ENCODE results near the gene SELENOI.
"Not testable (repeated sequence)": the region's sequence is repeated elsewhere in the genome, so short reads cannot be mapped to it uniquely, and the experiment has no call there.

SELENOI gene

DNA sequence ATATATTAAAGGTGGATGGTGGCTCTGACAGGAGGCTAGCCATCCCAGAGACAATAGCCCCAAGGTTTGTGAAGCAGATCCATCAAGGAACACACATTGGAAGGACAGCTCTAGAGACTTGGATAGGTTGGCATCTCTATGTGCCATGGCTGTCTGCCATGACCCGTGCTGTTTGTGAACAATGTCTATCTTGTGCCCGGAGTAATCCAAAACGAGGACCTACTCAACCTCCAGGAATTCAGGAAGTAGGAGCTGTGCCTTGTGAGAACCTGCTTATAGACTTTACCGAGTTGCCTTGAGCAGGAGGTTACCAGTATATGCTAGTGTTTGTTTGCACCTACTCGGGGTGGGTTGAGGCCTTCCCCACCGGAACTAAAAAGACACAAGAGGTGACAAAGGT lies 43.1 kb upstream of the SELENOI start:
- no peak for TF ChIP-seq CTCF (IDR thresholded peaks at IDR 0.05; ENCODE audit: low read depth, low read length, missing control alignments)
- no peak for DNase-seq (ENCODE audit: low read depth)

DNA sequence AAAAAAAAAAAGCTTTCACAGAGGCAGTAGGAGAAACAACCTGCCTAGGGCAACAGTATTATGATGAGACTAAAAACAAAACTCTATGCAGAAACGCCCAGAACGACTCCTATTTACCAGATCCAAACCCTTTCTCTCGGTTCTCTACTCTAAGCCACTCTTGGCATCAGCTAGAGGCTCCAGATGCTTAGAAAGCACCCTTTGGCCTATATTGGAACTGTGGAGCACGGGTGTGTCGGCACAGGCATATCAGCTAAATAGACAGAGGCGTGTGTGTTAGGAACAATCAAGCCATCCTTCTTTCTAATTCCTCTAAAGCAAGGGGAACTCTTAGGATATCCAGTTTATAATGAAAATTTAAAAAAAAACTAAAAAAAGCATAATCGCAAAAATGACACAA lies 40.8 kb upstream of the SELENOI start:
- not testable (repeated sequence) for H3K4me3 ChIP-seq (ENCODE audit: low read depth, low read length); DNase-seq (ENCODE audit: low read depth)

More for the DNA sequence above, 43.1 kb upstream of the SELENOI start:
- H3K4me3 ChIP-seq (ENCODE audit: low read depth, low read length): no peak overlapping the region

GRCh38 chr2:26305540-26305939 lies 40.4 kb upstream of the SELENOI start:
- no peak overlapping the region for H3K4me3 ChIP-seq (ENCODE audit: low read depth, low read length)
- TF ChIP-seq CTCF (IDR thresholded peaks at IDR 0.05; ENCODE audit: low read depth, low read length, missing control alignments): no peak
- no peak for DNase-seq (ENCODE audit: low read depth)

- no peak for DNase-seq (ENCODE audit: low read depth)
- H3K4me3 ChIP-seq (ENCODE audit: low read depth, low read length): no peak overlapping the region
- TF ChIP-seq CTCF (IDR thresholded peaks at IDR 0.05; ENCODE audit: low read depth, low read length, missing control alignments): no peak
Observed at GRCh38 chr2:26309921-26310320, 36.0 kb upstream of the SELENOI start.

GRCh38 chr2:26312471-26312870 lies 33.5 kb upstream of the SELENOI start:
- no peak overlapping the region for H3K4me3 ChIP-seq (ENCODE audit: low read depth, low read length)

GRCh38 chr2:26313446-26313845 lies 32.5 kb upstream of the SELENOI start:
- no peak for DNase-seq (ENCODE audit: low read depth)
- no peak overlapping the region for H3K4me3 ChIP-seq (ENCODE audit: low read depth, low read length)
- no peak for TF ChIP-seq CTCF (IDR thresholded peaks at IDR 0.05; ENCODE audit: low read depth, low read length, missing control alignments)

More at GRCh38 chr2:26312471-26312870, 33.5 kb upstream of the SELENOI start:
- TF ChIP-seq CTCF (IDR thresholded peaks at IDR 0.05; ENCODE audit: low read depth, low read length, missing control alignments): no peak
- no peak for DNase-seq (ENCODE audit: low read depth)

DNA sequence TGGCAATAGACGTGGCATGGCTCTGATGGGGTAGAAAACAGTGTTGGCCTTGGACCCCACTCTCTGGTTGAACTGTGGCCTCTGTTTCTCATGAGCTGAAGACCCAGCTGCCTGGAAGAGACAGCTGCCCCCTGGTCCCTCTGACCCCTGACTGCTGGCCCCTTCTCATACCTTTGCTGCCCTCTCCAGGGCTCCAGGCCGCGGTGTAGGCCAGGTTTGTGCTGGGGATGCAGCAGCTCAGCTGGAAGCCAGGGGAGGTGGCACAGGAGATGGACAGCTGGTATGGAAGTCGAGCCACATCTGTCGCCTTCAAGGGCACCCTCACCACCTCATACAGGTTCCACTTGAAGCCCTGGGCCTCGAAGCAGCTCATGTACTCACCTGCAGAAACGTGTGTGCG lies 31.7 kb upstream of the SELENOI start:
- H3K4me3 ChIP-seq (ENCODE audit: low read depth, low read length): no peak overlapping the region
- DNase-seq (ENCODE audit: low read depth): no peak
- TF ChIP-seq CTCF (IDR thresholded peaks at IDR 0.05; ENCODE audit: low read depth, low read length, missing control alignments): no peak

DNA sequence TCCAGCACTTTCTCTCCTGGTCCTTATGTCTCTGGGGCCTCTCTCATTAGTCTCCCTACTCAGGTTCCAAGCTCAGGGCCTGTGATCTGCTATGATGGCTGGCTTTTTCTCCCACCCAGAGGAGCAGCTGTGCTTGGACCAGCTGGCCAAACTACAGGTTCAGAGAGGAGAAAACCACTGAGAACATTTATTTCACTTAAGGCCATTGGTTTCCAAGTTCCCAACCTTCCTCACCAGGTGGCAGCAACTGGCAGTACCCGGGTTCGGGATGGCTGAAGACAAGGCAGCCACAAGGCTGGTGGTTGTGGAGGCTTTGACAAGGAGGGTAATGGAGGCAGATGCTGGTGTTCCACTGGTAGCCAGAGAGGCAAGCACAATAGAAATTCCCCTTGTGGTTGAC lies 29.9 kb upstream of the SELENOI start:
- no peak for DNase-seq (ENCODE audit: low read depth)
- no peak overlapping the region for H3K4me3 ChIP-seq (ENCODE audit: low read depth, low read length)
- no peak for TF ChIP-seq CTCF (IDR thresholded peaks at IDR 0.05; ENCODE audit: low read depth, low read length, missing control alignments)

All from GM12864 (cell line).